PFSK-1 (cell line): ENCODE data around the gene WDR20.

ENCODE experiments used
- FOXP2 ChIP-seq: optimal IDR thresholded peaks from 2 replicates; pipeline ENCODE3; 2011; ENCODE audit warnings: borderline replicate concordance, control low read depth, inconsistent platforms; ENCODE audit not compliant: insufficient read depth; ENCODE audit errors: extremely low read length, extremely low read depth
- POLR2AphosphoS5 ChIP-seq: IDR thresholded peaks from 2 replicates; pipeline ENCODE4 v1.6.1; 2012; ENCODE audit warnings: low read depth, mild to moderate bottlenecking, control low read depth, low read length, moderate library complexity
- REST ChIP-seq, 2 experiments: IDR thresholded peaks; 2 replicates each; pipeline versions ENCODE4 v1.6.1 to v1.8.0; 2011 to 2012; ENCODE audit warnings: low read depth in 2 of 2, low read length in 2 of 2, control low read depth in 1 of 2, inconsistent platforms in 1 of 2, mild to moderate bottlenecking in 1 of 2, moderate library complexity in 1 of 2; ENCODE audit not compliant: insufficient read depth in 1 of 2
- SIN3A ChIP-seq: IDR thresholded peaks from 2 replicates; pipeline ENCODE4 v1.6.1; 2012; ENCODE audit warnings: mild to moderate bottlenecking, low read length, moderate library complexity, borderline replicate concordance; ENCODE audit not compliant: insufficient read depth
- TAF1 ChIP-seq: IDR thresholded peaks from 2 replicates; pipeline ENCODE4 v1.6.1; 2012; ENCODE audit warnings: low read length, control low read depth, borderline replicate concordance; ENCODE audit not compliant: insufficient read depth

The WDR20 gene

GRCh38 chr14:102250636-102251035 lies 110.9 kb downstream of the WDR20 start:
- no peak for TF ChIP-seq TAF1

GRCh38 chr14:102251161-102251560 lies 111.5 kb downstream of the WDR20 start:
- TF ChIP-seq REST (IDR thresholded peaks at IDR 0.05; ENCODE audit: insufficient read depth in 1 of 2, low read depth in 2 of 2, low read length in 2 of 2) (no peak), SIN3A (no peak), POLR2AphosphoS5 (no peak), TAF1 (no peak)

GRCh38 chr14:102252834-102253801 lies 113.4 kb downstream of the WDR20 start:
- TF ChIP-seq TAF1 (no peak), REST (IDR thresholded peaks at IDR 0.05; ENCODE audit: insufficient read depth in 1 of 2, low read depth in 2 of 2, low read length in 2 of 2) (no peak), POLR2AphosphoS5 (no peak), FOXP2 (no peak), SIN3A (no peak)

GRCh38 chr14:102255401-102256190 lies 115.9 kb downstream of the WDR20 start:
- no peak for TF ChIP-seq REST (IDR thresholded peaks at IDR 0.05; ENCODE audit: insufficient read depth in 1 of 2, low read depth in 2 of 2, low read length in 2 of 2)
- no peak for TF ChIP-seq FOXP2
- TF ChIP-seq SIN3A: no peak
- no peak for TF ChIP-seq POLR2AphosphoS5
- no peak for TF ChIP-seq TAF1

GRCh38 chr14:102256716-102257115 lies 117.0 kb downstream of the WDR20 start:
- TF ChIP-seq REST (IDR thresholded peaks at IDR 0.05; ENCODE audit: insufficient read depth in 1 of 2, low read depth in 2 of 2, low read length in 2 of 2) (no peak), SIN3A (no peak), POLR2AphosphoS5 (no peak), FOXP2 (no peak), TAF1 (no peak)
